HL-60 (cell line): ENCODE data around the gene ANKFY1.
A peak's percentile ranks its signal among the peaks of the same experiment; 100 is the strongest.

Source experiments
- DNase-seq, 2 experiments: peaks; one replicate each; pipeline ENCODE4 v3.0.0-alpha.2; 2010 to 2020; ENCODE audit warnings: low read depth in 1 of 2, low spot score in 1 of 2
- H3K27ac ChIP-seq: fragments of 250-450 bp; sonication (Bioruptor Pico); replicated peaks from 2 replicates; pipeline ENCODE4 v1.5.1; 2020; ENCODE audit warnings: mild to moderate bottlenecking, moderate library complexity
- H3K27me3 ChIP-seq: fragments of 250-450 bp; sonication (Bioruptor Pico); 2 replicates; pipeline ENCODE4 v1.5.1; 2021; ENCODE audit warnings: mild to moderate bottlenecking, moderate library complexity; ENCODE audit not compliant: insufficient read depth, poor library complexity, severe bottlenecking
- H3K4me3 ChIP-seq: replicated peaks from 2 replicates; pipeline ENCODE4 v1.5.1; 2011; ENCODE audit warnings: mild to moderate bottlenecking, control low read depth, low read length; ENCODE audit not compliant: insufficient read depth
- CTCF ChIP-seq: IDR thresholded peaks from one replicate; pipeline ENCODE4 v1.5.1; 2011; ENCODE audit warnings: low read length, control low read depth, inconsistent platforms; ENCODE audit not compliant: insufficient read depth
- GABPA ChIP-seq: IDR thresholded peaks from 2 replicates; pipeline ENCODE4 v1.6.1; 2012; ENCODE audit warnings: low read depth
- POLR2AphosphoS5 ChIP-seq: IDR thresholded peaks from 2 replicates; pipeline ENCODE4 v1.6.1; 2012; ENCODE audit warnings: low read depth
- REST ChIP-seq: IDR thresholded peaks from 2 replicates; pipeline ENCODE4 v1.6.1; 2012; ENCODE audit warnings: low read depth; ENCODE audit not compliant: insufficient replicate concordance
- SPI1 ChIP-seq: IDR thresholded peaks from 2 replicates; pipeline ENCODE4 v1.6.1; 2012; ENCODE audit warnings: low read depth, mild to moderate bottlenecking, borderline replicate concordance

The ANKFY1 gene

GRCh38 chr17:4166419-4166818, 97.4 kb downstream of the ANKFY1 start:
- Histone ChIP-seq H3K4me3 (no peak overlapping the region), H3K27ac (no peak overlapping the region), H3K27me3 (no peaks in the 10 kb centered on the region)
- no peak for DNase-seq
- no peak for TF ChIP-seq SPI1
- TF ChIP-seq GABPA, result no peak
- TF ChIP-seq POLR2AphosphoS5, result no peak
- TF ChIP-seq CTCF, result no peak
- TF ChIP-seq REST, result no peak

GRCh38 chr17:4165301-4166010, 98.3 kb downstream of the ANKFY1 start:
- Histone ChIP-seq H3K4me3 (no peak overlapping the region), H3K27ac (no peak overlapping the region), H3K27me3 (no peaks in the 10 kb centered on the region)
- TF ChIP-seq SPI1 (no peak), GABPA (no peak), CTCF (no peak), POLR2AphosphoS5 (no peak), REST (no peak)
- DNase-seq, result no peak

GRCh38 chr17:4163951-4164350, 99.8 kb downstream of the ANKFY1 start:
- TF ChIP-seq REST, result no peak
- TF ChIP-seq CTCF, result no peak
- no peak for TF ChIP-seq SPI1
- TF ChIP-seq GABPA, result no peak
- TF ChIP-seq POLR2AphosphoS5, result no peak
- Histone ChIP-seq H3K27me3 (no peaks in the 10 kb centered on the region), H3K4me3 (no peak overlapping the region), H3K27ac (peak overlapping the region; percentile 80)
- peak in 1 of 2 experiments; percentile 56 for DNase-seq
